Tibial nerve (tissue), 4 donors: Measurements from ENCODE around the gene MUCL3.

Source experiments
- EP300 ChIP-seq, 2 donors: sonication (generic); formaldehyde crosslinking; IDR thresholded peaks; one replicate each; pipeline ENCODE4 v1.6.1; 2017; ENCODE audit warnings: antibody characterized with exemption in 2 of 2, mild to moderate bottlenecking in 1 of 2
- TF ChIP-seq, protein P1 (sequence below), 5 experiments: fragments of 200-600 bp in 3 of 5; fragments of 450-650 bp in 2 of 5; sonication (generic) in 3 of 5; IDR thresholded peaks; one replicate each; pipeline ENCODE4 v1.5.1; 2016 to 2019; ENCODE audit warnings: antibody characterized with exemption in 5 of 5, mild to moderate bottlenecking in 3 of 5, moderate library complexity in 2 of 5

DNA sequence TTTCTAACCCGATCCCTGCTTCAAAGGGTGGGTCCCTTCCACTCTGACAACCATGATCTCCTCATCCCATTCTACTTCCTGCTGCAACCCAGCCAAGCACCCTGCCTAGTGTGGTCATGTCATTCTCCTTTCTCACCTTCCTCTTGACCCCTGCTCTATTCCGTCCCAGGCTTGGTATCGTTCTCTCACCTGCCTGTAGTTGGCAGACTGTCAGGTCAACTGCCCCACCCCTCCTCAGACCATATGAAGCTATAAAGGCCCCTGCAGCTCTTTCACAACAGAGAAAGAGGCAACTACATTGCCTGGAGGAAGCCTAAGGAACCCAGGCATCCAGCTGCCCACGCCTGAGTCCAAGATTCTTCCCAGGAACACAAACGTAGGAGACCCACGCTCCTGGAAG is 42.7 kb downstream of the MUCL3 start, which contains the start of gene MUC21:
- TF ChIP-seq, protein P1, sequence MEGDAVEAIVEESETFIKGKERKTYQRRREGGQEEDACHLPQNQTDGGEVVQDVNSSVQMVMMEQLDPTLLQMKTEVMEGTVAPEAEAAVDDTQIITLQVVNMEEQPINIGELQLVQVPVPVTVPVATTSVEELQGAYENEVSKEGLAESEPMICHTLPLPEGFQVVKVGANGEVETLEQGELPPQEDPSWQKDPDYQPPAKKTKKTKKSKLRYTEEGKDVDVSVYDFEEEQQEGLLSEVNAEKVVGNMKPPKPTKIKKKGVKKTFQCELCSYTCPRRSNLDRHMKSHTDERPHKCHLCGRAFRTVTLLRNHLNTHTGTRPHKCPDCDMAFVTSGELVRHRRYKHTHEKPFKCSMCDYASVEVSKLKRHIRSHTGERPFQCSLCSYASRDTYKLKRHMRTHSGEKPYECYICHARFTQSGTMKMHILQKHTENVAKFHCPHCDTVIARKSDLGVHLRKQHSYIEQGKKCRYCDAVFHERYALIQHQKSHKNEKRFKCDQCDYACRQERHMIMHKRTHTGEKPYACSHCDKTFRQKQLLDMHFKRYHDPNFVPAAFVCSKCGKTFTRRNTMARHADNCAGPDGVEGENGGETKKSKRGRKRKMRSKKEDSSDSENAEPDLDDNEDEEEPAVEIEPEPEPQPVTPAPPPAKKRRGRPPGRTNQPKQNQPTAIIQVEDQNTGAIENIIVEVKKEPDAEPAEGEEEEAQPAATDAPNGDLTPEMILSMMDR (IDR thresholded peaks at IDR 0.05), result no peak
- no peak for TF ChIP-seq EP300 (IDR thresholded peaks at IDR 0.05)
